Stimulated activated CD8-positive, alpha-beta memory T cell treated with anti-CD3 and anti-CD28 coated beads, Interleukin-15, amount 100 ng/mL, for 24 hours (primary cell): ENCODE data around the gene TXN2.
A peak's percentile ranks its signal among the peaks of the same experiment; 100 is the strongest.
"Not testable (repeated sequence)": the region's sequence is repeated elsewhere in the genome, so short reads cannot be mapped to it uniquely, and the experiment has no call there.

Experiments
- DNase-seq: peaks from one replicate; pipeline ENCODE4 v3.0.0-alpha.2; 2020; ENCODE audit warnings: low read depth

Gene TXN2, protein sequence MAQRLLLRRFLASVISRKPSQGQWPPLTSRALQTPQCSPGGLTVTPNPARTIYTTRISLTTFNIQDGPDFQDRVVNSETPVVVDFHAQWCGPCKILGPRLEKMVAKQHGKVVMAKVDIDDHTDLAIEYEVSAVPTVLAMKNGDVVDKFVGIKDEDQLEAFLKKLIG

DNA sequence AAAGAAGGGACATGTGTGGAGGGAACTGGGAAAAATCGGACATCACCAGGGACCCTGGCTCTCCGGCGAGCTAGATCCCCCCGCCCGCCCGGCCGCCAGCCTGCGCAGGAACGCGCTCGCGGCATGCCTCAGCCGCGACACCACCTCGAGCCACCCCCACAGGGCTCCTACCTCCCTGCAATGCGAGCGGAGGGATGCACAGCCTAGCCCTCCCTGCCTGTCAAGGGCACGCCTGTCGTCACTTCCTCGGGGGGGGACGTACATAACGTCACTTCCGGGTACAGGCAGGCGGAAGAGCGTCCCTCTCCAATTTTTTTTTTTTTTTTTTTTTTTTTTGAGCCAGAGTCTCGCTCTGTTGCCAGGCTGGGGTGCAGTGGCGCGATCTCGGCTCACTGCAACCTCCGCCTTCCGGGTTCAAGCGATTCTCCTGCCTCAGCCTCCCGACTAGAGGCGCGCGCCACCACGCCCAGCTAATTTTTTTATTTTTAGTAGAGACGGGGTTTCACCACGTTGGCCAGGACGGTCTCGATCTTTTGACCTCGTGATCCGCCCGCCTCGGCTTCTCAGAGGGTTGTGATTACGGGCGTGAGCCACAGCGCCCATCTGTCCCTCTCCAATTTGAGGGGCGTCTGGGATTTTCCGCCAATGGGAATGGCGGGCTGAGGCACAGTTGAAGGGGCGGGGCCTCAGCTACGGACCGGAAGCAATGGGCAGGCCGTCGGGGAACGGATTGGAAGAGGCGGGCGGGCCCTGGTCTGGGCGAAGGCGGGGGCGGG, at the start of gene TXN2:
Gene TXN2, minus strand, starts transcription at position 248 of the 776 bp plus-strand sequence. CDS start 803 bp downstream, outside the sequence.
- peak; percentile 94 for DNase-seq

DNA sequence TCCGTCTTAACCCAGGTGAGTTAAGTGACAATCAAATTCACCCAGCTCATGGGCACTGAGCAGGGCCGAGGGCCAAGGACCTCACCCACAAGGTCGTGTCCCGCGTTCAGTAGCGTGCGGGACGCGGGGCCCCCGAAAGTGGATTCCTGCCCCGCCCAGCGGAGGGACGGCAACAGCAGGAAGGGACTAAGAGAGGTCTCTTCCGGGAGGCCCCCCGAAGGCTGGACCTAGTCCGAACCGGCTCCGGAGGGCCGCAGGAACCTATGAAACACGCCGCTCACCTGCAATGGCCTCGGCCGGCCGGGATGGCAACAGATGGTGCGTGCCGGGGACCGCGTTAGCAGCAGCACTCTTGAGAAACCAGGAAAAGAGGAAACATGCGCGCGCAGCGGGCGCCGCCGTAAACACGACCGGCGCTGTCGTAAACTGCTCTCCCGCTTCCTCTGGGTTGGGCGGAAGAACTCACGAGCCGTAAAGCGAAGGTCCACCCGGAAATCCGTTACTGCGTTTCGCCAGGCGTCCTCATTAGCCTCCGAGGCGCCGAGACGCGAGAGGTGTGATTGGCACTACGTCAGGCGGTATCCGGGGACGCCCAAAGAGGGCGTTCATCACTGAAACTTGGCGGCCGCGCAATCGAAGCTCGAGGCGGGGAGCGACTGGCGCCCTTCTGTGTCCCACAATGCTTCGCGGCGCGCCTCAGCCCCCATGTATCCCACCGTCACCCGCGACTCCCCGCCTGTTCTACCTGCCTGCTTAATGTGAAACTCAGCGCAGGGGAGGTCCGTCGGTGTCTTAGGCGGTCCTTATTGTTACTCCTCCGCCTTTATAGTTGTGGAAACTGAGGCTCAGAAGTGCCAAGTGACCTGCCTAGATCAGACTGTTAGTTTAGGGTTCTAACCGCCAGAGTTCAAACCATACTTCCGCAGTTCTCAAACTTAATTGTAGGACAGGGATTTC, 47.6 kb upstream of the TXN2 start, which contains the start of gene EIF3D:
Gene EIF3D, minus strand, starts transcription at position 372 of the 957 bp plus-strand sequence. CDS start 3,045 bp downstream, outside the sequence.
- DNase-seq, result peak; percentile 97

DNA sequence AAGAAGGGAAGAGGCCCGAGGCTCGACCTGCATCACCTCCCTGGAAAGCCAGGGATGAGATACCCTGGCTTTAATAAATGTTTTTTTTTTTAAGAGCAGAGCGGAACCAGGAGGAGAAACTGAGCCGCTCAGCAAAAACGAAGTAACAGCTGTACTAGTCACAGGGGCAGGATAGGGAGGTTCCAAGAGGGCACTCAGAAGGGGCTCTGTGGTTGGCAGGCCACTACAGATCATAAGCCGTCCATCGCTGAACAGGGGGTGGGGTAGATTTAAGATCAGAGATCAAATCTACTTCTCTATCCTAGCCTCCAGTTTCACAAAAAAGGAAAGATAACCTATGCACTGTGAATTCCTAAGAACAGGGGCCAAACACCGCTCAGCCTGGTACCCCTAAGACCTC, 46.9 kb upstream of the TXN2 start:
- DNase-seq, result no peak

DNA sequence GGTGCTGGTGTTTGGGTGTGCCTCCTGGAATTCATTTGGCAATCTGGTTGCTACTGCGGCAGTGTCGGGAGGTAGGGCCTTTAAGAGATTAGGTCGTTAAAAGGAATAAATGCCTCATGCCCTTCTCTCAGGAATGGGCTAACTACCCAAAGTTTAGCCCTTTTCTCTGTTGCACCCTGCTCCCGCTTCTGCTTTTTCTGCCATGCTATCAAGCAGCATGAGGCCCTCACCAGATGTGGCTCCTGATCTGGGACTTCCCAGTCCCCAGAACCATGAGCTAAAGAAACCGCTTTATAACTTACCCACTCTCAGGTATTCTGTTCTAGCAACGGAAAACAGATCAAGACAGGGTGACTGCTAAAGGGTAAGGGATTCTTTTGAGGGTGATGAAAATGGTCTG, 41.2 kb upstream of the TXN2 start:
- DNase-seq, result no peak

DNA sequence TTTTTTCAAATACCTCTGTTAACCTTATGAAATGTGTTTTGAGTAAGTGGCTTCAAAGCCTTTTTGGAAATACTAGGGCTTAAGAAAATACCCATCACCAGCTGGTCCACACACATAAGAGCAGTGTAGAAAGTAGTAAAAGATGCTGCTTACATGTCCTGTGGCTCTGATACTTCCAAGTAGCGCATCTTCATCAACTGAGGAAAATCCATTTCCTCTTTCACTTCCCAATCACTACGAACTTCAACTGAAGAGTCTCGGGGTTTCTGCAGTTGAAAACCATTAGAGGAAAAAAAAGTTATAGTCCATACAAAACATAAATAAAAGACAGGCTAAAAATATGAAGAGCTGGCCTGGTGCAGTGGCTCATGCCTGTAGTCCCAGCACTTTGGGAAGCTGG, 39.0 kb upstream of the TXN2 start:
- DNase-seq, result no peak

DNA sequence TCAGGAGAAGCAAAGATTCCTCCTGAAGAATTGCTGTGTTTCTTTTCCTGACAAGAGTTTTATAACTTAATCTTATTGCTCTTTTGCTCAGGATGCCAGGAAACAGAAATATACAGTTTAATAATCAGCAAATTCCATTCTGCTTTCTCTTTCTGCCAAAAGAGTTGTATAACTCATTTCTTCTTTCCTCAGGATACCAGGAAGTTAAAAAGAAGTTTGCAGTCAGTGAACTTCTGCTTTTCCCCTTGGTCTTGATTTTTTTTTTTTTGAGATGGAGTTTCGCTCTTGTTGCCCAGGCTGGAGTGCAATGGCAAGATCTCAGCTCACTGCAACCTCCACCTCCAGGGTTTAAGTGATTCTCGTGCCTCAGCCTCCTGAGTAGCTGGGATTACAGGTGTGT, 38.5 kb upstream of the TXN2 start:
- DNase-seq, result not testable (repeated sequence)

DNA sequence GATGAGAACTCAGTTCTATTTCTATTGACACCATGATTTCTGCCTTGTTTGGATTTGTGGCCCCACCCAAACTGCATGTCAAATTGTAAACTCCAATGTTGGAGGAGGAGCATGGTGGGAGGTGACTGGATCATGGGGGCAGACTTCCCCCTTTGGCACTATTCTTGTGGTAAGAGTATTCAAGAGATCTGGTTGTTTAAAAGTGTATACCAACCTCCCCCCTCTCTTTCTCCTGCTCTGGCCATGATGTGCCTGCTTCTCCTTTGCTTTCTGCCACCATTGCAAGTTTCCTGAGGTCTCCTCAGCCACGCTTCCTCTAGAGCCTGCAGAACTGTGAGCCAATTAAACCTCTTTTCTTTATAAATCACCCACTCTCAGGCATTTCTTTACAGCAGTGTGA, 33.3 kb upstream of the TXN2 start:
- no peak for DNase-seq

DNA sequence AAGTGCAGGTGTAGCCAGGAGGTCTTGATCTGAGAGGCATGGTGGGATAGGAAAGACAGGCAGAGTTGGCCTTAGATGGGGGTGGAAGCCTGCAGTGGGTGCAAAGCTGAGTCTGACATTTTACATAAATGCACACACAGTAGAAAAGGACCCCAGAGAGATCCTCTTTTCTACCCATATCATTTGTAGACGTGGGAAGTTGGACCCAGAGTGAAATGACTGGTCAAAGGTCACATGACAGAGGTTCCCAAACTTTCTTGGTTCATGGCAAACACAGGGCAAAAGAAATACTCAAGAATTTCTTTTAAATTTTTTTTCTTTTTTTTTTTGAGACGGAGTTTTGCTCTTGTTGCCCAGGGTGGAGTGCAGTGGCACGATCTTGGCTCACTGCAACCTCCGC, 31.6 kb upstream of the TXN2 start:
- no peak for DNase-seq

DNA sequence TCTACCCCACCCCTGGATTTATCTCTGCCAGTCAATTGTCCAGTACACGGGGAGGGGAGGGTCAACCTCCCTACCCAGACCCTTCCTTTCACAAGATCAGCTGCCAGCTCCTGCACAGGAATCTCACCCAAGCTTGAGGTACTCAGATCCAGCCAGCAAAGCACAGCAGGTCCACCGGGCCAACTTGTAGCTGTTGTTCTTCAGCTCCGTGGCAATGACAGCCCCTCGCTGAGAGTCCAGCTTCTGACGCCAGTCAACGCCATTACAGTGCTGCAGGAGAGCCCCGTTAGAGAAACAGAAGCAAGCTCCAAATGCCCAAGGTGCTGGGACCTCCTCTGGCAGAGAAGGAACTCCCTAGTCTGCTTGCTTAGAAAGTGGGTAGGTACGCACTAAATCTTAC, 30.9 kb upstream of the TXN2 start:
- DNase-seq, result no peak

DNA sequence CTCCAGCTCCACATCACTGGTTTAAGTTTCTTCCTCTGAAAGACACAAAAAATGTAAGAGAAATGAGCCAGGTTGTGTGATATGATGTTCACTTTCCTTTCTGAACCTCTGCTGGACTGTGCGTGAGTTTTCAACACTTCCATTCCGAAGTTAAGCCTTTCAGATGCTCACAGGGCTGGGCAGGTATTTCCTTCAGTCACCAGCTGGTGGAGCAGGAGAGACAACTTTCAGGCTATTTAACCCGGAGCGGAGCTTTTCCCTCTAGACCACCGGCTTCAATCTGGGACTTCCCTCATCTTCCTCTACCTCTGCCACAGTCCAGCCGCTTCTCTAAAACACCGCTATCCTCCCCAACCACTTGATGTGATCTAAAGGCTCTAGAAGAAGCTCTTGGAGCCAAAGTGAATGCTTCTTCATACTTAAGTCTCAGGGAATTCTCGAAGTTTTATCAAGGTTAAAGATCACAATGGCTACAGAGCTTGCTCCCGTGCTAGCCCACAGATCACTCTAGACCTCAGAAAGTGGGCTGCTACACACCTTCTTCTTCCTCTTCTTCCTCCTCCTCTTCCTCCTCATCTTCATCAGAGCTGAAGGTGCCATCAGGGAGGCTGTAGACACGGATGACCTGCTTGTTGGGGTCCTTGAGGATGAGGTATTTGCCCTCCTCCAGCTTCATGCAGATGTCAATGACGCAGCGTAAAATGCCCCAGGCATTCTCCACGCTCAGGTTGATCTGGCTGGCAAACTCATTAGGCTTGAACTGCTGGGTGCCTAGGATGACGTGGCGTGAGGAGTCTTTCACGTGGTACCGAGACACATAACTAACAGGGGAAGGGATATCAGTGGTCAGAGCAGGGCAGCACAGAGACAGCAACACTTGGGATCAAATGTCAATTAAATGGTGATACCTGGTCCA, 29.8 kb upstream of the TXN2 start:
- no peak for DNase-seq

DNA sequence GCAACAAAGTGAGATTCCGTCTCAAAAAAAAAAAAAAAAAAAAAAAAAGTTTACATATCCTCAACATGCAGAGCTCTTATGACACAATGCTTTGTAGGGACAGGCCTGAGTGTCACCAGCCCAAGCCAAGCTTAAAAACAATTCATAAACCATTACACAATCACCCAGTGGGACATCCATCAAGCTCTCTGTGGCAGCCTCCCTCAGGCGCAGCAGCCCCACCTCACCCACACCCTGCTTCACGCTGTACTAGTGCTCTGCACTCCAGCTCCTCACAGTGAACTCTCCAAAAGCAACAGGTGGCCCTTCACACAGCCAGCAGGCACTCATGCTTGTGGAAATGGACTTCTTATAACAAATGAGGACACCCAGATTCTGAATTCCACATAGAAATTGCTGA, 28.9 kb upstream of the TXN2 start:
- DNase-seq, result no peak

DNA sequence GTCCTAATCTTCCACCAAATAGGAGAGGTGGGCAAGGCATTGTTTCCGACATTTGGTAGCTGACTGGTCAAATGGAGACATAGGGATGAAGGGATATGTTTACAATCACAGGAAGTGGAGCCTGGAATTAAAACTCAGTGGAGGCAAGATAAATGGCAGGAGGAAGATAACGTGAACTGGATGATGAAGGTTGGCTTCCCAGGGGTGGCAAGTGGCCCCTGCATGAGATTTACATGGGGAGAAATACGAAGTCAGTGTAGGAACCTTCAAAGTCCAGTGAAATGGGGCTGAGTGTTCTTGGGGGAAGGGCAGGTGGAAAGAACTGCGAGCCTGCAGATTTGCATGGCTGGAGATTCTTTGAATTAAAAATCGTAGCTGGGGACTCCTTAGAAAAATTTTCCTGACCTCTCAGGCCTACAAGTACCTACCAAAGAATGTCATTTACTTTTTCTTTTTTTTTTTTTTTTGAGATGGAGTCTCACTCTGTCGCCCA, 26.1 kb upstream of the TXN2 start:
- no peak for DNase-seq

DNA sequence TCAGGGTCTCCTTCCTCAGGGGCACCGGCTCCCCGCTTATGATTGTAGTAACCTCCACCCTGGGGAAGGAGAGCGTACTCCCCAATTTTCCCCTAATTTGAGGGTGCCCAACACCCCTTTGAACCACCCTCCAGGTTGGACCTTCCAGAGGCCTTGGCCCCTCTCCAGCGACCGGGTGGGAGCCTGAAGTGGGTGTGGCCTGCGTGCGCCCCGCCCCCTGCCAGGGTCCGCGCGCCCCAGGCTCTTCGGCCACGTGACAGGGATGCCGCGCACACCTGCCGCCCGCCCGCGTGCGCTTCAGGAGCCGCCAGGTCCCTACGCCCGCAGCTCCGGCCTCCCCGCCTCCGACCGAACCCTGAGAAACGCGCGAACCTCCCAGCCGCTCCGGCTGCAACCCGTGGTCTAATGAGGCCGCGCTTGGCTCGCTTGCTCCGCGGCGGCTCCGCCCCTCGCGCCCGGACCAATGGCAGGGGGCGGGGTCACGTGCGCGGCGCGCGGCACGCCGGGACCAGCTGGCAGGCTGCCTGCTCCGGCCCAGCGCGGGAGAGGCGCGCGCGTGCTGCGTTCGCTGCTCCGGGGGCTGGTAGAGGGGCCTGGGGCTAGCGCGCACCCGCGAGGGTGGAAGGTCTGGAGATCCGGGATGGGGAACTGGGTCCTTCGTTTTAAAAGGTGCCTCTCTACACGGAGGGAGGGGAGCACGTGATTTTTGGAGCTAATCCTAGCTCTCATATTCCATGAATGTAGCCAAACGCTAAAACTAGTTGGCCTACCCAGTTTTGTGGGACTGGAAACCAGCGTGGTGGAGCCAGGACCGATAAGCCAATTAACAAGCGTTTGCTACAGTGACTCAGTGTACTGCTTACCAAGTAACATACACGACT, 25.4 kb upstream of the TXN2 start, which contains the start of gene FOXRED2:
Gene FOXRED2, minus strand, starts transcription at position 404 of the 881 bp plus-strand sequence. CDS start 618 bp downstream, outside the sequence.
- DNase-seq, result peak; percentile 83

DNA sequence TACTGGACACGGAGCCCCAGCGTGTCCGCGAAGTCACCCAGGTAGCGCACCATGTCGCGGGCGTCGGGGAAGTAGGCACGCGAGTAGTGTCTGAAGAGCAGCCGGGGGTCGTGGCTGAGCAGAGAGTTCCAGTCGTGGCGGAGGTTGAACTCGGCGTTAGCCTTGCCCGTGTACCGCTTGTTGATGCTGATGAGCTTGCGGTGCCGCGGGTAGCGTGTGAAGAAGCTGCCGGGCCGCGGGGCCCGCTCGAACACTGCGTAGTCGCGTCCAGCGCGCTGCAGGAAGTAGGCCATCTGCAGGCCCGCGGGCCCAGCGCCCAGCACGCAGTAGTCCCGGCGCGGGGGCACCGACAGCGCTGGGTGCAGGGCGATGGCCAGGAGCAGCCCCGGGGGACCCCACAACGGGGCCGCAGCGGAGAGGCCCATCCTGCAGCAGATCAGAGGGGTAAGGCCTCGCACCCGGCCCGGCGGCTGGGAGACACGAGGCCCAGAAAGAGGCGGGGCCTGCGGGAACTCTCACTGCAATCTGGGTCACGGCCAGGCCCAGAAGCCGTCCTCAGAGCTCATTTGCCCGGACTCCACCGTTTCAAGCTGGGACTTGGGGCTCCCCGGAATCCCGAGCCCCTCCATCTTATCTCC, 24.7 kb upstream of the TXN2 start:
- no peak for DNase-seq

DNA sequence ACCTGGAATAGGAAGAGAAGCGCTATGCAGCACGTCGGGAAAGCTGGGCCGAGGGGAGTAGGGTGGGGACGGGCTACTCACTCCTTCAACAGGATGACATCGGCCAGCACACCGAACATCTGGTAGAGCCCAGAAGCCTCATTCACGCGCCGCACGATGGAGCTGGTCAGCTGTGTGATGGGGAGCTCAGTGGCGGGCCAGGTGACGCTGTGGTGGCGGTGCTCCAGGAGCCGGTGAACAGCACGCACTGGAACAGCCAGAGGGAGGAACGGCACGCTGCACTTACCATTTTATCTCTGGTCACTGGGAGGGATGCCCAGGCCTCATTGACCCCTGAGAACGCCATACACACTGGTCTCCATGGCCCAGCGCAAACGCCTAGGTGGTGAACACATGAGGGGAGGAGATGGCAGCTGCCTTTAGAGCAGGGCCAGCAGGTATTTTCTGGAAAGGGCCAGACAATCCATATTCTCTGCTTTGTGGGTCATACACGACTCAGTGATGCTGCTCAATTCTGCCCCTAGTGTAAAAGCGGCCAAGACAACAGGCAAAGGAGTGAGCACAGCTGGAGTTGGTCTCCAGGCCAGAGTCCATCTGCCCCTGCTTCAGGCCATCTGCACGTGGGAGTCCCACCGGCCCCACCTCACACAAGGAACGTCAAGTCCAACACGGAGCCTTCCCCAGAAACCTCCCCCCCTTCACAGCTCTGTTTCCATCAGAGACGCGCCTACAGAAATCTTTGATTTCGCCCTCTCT, 16.6 kb upstream of the TXN2 start:
- DNase-seq, result no peak

DNA sequence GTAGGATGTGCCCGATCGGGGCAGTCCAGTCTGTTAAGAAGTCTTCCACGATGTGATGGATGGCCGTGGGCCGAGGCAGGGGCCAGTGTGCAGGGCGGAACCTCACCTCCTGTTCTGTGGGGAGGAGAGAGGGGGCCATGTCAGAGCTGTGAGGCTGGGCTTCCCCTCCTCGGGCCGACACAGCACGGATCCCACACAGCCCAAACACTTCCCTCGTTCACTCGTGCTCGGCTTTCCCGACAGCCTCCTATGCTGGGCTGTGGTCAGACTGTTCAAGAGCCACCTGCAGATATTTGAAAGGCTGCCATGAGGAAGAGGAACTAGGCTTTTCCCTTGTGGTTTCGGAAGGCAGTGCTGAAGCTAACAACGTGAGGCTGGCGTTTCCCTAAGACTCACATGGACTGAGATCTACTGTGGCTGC, 12.3 kb upstream of the TXN2 start:
- DNase-seq, result no peak

DNA sequence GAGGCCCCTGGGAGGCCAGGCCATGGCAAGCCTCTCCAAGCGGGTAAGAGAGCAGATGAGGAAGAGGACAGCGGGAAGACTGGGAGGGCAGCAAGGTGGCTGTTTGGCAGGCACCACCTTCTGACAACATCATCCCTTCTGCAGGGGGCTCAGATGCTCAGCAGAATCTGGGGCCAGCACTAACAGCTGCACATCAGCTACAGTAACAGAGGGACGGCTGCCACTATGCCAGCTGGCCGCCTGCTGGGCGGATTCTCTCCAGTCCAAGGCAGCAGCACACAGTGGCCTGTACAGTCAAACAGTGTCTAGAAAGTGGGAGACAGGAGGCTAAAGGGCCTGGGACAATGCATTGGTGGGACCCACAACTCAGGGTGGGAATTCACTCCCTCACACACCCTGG, 10.7 kb upstream of the TXN2 start:
- no peak for DNase-seq

DNA sequence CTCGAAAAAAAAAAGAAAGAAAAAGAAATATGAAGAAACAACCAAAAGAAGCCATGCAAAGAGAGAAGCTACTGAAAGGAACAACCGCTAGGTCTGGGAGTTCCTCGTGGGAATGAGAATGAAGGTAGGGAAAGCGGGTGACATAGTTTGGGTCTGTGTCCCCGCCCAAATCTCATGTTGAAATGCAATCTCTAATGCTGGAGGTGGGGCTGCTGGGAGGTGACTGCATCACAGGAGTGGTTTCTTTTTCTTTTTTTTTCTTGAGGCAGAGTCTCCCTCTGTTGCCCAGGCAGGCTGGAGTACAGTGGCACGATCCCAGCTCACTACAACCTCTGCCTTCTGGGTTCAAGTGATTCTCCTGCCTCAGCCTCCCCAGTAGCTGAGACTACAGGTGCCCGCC, 9.7 kb upstream of the TXN2 start:
- no peak for DNase-seq
